GM18498 (cell line): ENCODE data around the gene MINDY3.

Source experiments
- ATAC-seq: cut with Tn5 transposase; IDR thresholded peaks from one replicate; pipeline ENCODE4 v1.9.1; 2021; ENCODE audit warnings: mild to moderate bottlenecking, moderate library complexity; ENCODE audit not compliant: unreplicated experiment

MINDY3 gene

DNA sequence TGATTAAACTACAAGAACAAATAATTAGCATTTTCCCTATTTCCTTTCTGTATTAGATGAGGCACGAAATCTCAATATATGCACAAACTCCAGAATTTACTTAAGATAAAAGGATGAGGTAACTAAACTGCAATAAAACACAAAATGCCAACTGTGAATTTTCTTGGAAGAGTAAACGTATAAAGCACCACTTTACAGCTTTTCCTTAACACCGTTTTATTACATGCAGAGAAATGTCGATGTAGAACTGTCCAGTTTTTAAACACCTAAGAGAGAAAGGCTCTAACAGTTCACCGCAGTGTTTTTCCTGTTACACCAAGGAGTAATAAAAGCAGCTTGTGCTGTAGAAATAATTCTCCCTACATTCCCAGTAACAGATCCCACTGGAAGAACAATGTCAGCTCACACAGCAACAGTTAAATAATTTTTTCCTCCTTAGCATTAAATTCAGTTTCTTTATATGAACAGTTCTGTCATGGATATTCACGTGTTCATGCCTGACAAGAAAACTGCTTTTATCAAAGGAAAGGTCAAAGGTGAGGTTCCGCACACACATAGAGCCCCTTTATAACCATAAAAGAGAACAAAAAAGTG lies 52.0 kb downstream of the MINDY3 start:
- ATAC-seq, result no peak

DNA sequence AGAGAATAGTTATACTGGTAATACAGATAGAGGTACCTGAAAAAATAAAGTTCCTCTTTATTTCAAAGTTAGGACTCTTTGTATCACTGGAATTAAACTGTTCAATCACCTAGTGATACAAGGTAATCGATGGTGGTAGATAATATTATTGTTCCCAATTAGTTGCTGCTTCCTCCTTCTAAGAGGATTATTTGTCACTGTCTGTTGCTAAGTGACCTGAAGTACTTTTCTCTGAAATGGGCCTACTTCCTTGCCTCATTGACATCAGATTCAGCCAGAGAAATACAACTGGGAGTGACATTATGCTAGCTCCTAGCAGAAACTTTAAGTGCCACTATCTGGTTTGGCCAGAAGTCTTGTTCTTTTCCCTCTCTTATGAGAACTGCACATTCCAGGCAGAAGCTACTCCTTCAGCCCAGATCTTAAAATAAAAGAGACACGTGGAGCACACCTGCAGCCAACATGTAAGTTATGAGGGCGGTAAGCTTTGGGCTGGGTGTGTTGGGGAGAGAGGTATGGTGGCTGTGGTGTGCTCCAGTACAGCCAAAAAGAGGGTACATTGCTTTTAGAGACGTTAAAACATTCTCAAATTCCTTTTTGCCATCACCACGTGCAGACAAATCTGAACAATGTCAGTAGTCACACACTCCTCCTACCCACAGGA lies 54.8 kb downstream of the MINDY3 start:
- no peak for ATAC-seq

DNA sequence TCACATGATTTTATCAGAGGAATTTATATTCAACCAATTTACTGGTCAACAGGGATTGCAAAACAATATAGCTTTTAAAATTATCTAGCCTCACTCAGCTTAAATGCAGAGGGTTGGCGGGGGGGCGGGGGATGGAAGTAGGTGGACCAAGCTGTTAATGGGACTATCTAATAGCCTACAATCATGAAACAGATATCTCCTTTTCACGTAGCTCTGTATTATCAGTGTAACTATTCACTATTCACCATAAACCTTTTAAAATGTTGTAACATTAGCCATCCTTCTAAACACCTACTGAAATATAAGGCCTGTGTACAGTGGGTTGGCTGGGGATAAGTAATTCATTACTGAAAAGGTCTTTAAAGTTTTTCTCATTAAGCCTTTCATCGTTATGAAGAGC lies 56.2 kb downstream of the MINDY3 start:
- ATAC-seq, result no peak

DNA sequence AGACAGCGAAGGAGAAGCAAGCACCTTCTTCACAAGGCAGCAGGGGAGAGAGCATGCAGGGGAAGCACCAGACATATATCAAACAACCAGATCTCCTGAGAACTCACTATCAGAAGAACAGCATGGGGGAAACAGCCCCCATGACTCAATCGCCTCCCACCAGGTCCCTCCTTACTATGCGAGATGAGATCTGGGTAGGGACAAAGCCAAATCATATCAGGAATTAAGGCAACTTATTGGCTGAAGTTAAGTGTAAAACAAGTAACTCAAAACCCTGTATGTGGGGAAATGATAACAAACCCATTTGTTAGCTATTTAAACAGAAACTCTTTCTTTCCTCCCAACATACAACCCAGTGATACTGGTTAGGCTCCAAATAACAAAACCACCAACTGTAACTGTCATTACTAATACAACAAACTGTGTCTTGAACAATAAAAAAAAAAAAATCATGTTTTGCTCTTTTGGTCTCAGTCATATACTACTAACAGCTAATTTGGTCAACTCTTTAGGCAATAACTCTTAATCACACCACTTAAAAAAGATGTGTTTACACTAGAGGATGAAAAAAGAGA lies 57.8 kb downstream of the MINDY3 start:
- no peak for ATAC-seq

DNA sequence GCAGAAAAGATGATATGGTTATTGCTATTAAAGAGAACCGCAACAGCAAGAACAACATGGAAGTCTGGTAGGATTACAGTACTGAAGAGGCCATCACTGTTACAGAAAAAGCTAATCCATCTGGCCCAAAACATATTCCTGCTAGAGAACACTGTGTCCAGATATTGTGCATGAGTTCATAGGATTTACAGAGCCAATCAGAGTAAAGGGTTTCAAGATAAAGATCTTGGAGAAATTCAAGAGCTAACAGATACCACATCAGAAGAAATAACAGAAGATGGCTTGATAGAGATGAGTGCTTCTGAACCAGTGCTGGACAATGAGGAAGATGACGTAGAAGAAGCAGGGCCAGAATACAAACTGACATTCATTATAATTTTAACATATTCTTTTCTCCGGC lies 58.7 kb downstream of the MINDY3 start:
- no peak for ATAC-seq

DNA sequence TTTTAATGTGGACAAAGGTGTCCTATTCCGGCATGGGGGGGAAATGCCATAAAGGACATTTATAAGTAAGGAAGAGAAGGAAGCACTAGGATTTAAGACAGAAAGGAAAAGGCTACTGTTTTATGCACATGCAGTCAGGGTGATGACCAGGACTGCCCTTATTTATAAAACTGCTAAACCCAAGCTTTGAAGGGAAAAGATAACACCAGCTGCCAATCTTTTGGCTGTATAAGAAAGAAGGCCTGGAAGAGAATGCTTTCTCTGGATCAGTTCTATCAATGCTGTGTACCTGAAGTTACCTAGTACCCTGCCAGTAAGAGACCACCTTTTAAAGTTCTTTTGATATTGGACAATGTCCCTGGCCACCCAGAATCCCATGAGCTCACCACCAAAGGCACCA lies 59.2 kb downstream of the MINDY3 start:
- no peak for ATAC-seq

DNA sequence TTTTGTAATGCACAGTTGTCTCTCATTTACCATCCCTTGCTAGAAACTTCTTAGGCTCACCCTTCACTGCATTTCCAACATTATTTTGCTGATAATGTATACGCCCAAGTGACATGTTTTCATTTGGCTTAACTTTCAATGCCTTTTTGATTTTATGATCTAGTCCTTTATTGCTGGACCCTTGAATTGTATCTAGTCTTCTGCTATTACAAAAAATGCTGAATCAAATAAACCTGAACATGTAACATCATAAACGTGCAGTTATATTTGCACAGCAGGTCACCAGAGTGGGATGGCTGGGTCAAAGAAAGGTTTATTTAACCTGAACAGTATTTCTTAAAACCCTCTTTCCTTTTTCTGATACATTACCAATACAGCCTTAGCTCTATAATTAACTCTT lies 63.0 kb downstream of the MINDY3 start:
- no peak for ATAC-seq

DNA sequence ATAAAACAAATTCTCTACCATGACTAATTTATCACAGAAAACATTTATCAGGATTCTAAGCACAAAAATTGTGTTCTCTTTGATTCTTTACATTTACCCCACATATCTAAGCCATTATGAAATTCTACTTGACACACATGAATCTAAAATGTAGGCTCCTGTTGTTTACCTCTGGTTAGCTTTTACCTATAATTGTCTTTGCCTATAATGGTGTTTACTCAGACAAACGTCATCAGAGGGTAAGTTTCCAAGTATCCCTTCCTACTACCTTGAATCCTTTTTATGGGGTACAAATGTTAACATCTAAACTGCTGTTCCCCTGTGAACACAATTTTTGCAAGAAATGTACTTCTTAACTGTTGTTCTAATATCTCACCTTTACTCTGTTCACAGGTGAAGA lies 63.5 kb downstream of the MINDY3 start:
- ATAC-seq, result no peak

DNA sequence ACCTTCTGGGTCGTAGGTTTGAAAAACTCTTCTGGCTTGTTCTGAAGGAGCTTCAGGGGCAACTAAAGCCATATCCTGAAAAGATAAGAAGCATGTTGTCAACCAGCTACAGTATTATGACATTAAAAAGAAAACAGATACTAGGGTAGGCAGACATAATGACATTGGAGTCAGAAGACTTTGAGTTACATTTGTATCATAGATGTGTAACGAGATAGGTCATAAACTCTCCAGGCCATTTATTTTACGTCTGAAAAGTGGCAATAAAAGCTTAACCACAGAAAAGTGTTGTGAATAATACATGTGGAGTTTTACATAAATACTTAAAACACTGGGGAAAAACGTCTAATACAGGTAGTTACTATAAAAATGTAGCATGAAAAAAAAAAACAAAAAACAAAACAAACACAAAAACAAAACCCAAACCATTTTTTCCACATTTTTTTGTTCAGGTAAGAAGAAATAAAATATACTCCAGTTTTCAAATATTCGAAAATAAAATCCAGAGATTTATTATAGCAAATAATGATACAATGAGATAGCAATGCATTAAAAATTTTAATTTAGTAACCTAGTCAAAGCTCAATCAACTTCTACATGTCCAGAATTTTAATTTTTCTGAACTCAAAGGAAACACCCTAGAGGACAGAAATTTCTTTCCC lies 64.1 kb downstream of the MINDY3 start:
- no peak for ATAC-seq

DNA sequence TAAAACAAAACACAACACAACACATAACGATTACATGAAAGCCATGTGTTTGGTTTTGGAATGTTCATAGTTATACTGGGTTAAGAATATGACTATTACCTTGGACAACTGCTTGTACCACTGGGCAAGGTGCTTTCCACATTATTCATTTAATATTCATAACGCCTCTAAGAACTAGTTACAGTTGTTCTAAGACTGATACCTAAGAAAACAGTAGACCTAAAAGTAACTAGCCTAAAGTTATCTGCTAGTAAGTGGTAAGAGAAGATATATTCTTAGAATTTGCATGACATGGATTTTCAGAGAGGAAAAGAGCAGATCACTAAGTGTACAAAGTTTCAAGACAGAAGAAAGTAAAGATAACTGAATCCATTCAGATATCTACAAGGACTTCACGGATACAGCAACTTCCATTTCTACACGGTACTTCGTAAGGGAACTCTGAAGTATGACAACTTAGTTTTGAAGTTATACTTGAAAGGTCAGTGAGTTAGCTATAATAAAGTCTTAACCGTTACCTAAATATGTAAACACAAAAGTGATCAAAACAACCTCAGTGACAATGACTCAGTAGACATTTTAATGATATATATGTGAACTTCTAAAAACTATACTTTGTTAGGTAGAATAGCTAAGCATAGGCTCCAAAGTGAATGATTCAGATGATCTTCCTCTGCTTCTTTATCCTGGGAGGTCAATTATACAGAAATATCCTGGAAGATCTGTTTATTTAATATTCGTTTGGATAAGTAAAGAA lies 65.1 kb downstream of the MINDY3 start:
- no peak for ATAC-seq

DNA sequence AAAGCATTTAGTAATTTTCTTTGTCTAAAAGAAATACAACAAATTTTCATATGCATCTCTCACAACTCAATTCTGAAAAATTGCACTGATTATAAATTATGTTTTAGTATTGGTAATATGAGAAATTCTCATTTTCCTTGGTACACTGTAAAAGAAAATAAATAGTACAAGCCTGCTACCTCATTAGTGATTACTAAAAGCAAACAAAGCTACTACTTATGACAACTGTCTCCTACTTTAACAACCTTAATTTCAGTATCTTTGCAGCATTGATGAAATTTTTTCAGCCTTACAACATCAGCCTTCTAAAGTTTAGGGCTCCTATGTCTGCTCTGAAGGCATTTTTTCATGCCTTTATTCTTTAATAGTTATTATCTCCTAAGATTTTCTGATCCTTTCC lies 65.7 kb downstream of the MINDY3 start:
- no peak for ATAC-seq

DNA sequence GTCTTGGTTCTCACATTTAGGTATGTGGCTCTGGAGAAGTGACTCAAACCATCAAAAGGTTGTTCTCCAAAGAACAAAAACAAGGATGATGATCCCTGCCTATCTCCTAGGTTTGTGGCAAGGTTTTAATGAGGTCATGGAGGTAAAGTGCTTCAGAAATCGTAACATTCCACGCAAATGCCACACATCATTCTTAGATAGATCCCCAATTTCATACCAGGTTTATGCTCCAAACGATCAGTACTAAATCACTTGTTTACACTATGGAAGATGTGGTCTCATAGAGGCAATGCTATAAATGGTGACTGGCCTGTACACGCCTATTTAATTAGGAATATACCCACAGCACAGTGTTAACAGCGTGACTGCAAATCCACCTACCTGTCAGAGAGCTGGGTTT lies 66.6 kb downstream of the MINDY3 start:
- no peak for ATAC-seq

DNA sequence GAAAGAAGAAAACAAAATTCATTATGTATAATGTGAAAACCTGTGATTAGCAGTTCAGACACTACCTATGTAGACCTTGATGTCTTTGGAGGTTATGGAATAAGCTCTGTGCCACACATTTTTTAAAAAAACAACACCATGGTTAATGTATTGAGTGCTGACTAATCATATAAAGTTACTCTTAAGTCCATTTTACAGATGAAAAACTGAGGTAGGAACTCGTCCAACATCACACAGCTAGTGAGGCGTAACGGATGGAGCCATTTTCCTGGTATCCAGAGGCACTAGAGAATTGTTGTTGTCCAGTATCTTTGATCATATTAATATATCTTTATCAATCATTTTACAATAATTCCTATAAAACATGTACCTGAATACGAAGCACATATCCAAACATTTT lies 67.5 kb downstream of the MINDY3 start:
- ATAC-seq, result no peak

DNA sequence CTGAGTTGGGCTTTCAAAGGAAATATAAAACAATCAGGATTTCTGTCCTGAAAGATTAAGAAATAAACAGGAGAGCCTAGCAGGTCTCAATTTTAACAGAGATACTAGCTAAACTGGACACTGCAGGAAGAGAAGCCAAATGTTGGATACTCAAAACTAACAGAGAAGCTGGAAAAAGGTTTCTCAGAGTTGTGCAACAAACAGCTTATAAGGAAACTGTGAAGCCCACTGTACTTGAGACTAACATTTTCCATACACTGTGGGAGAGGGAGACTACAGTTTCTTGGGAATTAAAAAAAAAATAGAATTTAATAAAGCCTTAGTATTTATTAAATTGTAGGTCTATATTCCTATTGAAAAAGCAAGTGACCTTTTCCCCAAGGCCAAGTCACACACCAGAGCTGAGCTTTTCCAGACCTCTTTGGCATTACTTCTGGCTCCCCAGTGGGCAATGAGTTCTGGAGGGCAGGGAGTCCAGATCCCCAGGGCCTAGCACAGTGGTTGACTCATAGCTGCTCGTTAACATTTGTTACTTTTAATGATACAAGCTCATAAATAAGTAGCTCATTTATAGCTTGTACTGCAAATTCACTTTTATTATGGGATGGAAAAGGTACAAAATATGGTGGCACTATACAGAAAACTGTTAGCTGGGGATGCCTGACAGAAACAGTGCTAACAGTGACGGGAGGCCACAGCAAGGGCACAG lies 68.3 kb downstream of the MINDY3 start:
- no peak for ATAC-seq

DNA sequence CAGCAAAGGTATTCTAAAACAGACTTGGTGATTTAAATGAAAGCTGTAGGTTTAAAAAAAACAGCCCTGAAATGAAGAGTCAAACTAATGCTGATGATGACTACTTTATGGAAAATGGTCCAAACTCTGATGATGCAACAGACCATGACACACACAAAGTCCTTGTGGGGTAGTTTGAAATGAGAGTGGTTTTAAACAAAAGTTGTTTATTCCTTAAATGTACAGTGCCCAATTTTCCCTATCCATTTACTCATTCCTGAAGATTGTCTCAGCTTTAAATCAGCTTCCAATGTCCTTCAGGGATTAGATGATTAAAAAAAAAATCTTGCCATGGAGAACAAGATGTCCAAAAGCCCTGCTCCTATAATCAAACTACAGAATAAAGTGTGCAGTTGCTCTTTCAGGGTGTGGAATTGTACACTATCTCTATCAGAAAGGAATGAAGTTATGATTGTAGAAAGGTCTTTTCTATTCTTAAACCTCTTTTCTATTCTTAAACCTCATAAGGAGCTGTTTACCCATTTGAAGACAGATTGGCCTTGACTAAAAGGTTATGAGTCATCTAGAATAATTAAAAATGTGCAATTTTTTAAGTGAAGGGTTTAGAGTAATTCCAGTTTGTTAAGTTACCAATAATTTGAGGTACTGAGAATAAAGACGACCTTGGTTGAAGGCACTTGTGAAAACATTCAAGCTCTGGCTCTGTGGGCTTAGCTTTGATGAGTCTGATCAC lies 70.3 kb downstream of the MINDY3 start:
- no peak for ATAC-seq

DNA sequence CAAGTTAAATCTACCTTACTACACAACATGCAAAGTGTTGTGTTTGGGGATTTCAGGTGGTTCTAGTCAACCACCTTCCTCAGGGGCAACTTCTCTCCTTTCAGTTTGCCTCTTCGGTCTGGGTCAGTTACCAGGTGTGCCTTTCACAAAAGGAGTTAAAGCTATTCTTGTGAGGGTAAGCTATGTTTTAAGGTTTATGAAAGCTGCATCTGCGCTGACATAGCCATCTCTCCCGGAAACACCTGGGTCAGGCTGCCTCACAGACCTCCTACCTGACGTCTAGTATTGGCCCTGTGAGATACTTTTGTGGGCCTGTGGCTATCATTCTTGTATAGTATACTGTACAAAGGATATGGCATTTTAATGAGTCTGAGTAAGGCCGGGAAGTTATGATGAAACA lies 72.9 kb downstream of the MINDY3 start:
- no peak for ATAC-seq

DNA sequence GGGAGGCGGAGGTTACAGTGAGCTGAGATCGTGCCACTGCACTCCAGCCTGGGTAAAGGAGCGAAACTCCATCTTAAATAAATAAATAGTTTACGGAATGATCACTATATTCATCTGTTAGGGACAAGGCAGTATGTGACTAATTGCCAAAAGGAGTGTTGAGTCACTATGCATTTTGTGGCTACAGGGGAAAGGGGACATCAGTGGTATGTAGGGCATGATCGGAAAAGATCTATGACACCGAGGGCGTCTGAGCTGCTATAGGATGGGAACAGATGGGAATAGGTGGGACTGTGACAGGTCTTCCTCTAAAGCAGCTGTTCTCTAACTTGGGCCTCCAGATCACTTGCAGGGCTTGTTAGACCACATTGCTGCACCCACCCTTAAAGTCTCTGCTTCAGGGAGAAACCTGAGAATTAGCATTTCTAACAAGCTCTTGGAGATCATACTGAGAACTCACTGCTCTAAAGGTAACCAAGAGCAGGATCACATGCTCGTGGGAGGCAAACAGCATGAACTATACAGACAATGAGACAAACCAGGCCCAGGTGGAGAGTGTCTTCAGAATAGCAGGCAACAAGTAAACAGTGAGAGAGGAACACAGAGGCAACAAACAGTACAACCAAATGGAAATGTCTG lies 75.5 kb downstream of the MINDY3 start:
- no peak for ATAC-seq

DNA sequence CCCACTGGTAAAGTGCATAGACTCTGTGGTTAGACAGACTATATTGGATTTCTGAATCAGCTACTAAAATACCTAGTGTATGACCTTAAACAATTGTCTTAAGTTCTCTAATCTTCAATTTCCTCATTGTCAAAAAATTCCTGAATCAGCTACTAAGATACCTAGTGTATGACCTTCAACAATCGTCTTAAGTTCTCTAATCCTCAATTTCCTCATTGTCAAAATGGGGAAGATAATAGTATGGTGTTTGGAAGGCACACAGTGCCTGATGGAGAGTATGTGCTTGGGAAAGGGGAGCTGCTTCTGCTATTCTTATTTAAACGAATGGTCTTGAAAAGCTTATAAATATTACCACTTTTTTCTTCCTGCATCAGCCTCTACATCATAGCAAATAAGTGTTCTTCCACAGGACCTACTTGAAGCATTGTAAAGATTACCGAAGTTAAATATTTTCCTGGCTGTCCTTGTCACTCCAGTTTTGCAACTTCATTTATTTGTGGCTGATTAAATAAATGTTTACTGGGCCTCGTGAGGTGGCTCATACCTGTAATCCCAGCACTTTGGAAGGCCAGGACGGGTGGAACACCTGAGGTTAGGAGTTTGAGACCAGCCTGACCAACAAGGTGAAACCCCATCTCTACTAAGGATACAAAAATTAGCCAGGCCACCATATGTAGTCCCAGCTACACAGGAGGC lies 76.2 kb downstream of the MINDY3 start:
- ATAC-seq, result no peak

DNA sequence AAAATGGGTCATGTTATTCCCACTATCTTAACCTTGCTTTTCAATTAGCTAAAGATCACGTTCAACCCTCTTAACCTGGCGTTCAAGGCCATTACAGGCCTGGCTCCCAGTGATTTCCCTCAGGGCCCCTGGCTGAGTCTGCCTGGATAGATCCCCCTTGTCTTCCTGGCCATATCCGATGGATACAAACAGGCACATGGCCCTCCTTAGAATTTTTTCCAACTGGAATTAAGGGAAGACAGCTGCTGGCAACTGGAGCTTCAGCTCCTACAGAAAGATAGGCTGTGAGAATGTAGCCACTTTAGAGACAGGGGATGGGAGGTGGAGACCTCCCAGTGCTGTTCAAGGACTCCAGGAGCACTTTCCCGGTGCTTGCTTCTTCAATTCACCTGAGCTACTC lies 77.5 kb downstream of the MINDY3 start:
- ATAC-seq, result no peak
